Measurements from ENCODE around the gene FGD3.

The FGD3 gene

DNA sequence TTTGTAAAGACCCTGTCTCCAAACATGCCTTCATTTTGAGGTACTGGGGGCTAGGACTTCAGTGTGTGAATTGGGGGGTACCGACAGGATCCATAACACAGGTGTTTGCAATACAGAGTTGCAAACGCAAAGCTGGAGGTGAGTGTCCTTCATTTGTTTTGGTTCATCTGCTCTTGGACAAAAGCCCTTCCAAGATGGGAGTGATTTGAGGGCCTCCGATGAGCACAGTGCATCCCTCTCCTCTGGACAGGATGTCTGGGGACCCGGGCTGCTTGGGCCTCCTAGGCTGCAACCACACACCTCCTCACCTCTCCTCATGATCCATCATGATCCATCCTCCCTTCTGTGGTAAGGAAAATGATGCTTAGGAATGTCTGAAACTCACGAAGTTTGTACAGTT is 23.8 kb downstream of the FGD3 start:
- Histone ChIP-seq H4K8ac (ENCODE audit: low read depth, low read length) (no peak overlapping the region), H3K27ac (ENCODE audit: low read depth, low read length) (no peak overlapping the region), H2BK5ac (ENCODE audit: low read length) (no peak overlapping the region), H3K4ac (ENCODE audit: low read depth, low read length) (no peak overlapping the region), H2BK15ac (replicated peaks; ENCODE audit: low read depth) (no peak overlapping the region), H3K27me3 (ENCODE audit: insufficient read depth, low read length, poor library complexity) (no peaks in the 10 kb centered on the region), H4K5ac (ENCODE audit: low read length) (no peak overlapping the region), H3K79me1 (ENCODE audit: low read length) (no peaks in the 10 kb centered on the region), H3K4me3 (ENCODE audit: low read length) (no peak overlapping the region), H3K56ac (ENCODE audit: low read length) (no peak overlapping the region), H3K23ac (ENCODE audit: low read length) (no peak overlapping the region), H3K4me2 (ENCODE audit: low read length) (no peak overlapping the region), H3K9ac (ENCODE audit: low read length) (no peak overlapping the region), H2BK120ac (ENCODE audit: low read depth, low read length) (no peak overlapping the region), H3K36me3 (ENCODE audit: control insufficient read depth, insufficient read depth, low read length) (no peaks in the 10 kb centered on the region), H3K79me2 (ENCODE audit: control insufficient read depth, insufficient read depth, low read length) (no peaks in the 10 kb centered on the region), H2AK5ac (ENCODE audit: low read length) (no peak overlapping the region), H3K18ac (ENCODE audit: low read length) (no peak overlapping the region), H3K4me1 (ENCODE audit: control insufficient read depth, low read depth, low read length) (no peaks in the 10 kb centered on the region)
- no peak for DNase-seq
- WGBS (ENCODE audit: extremely low coverage, insufficient coverage, low lambda C conversion rate) = no CpG with 5 or more reads among the region's 5 CpGs

DNA sequence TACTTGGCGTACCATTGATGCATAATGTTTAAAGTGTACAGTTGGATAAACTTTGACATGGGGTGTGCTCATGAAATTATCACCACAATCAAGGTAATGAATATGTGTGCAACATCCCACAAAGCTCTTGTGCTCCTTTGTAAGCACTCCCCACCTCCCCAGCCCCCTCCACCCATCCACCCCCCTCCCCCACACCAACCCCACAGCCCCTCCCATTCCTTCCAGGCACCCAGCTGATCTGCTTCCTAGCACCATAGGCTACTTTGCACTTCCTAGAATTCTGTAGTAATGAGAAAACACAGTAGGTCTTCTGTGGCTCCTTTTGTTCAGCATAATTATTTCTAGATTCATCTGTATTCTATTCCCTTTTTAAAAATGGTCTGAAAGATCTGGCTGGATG is 24.5 kb downstream of the FGD3 start:
- no peak overlapping the region for H3K18ac ChIP-seq (ENCODE audit: low read length)
- H3K4me1 ChIP-seq (ENCODE audit: control insufficient read depth, low read depth, low read length) = no peaks in the 10 kb centered on the region
- H2BK15ac ChIP-seq (replicated peaks; ENCODE audit: low read depth) = no peak overlapping the region
- H2AK5ac ChIP-seq (ENCODE audit: low read length) = no peak overlapping the region
- no peak overlapping the region for H4K5ac ChIP-seq (ENCODE audit: low read length)
- WGBS (ENCODE audit: extremely low coverage, insufficient coverage, low lambda C conversion rate) = no CpG with 5 or more reads among the region's 1 CpG
- H3K79me2 ChIP-seq (ENCODE audit: control insufficient read depth, insufficient read depth, low read length) = no peaks in the 10 kb centered on the region
- no peaks in the 10 kb centered on the region for H3K36me3 ChIP-seq (ENCODE audit: control insufficient read depth, insufficient read depth, low read length)
- H2BK5ac ChIP-seq (ENCODE audit: low read length) = no peak overlapping the region
- no peaks in the 10 kb centered on the region for H3K27me3 ChIP-seq (ENCODE audit: insufficient read depth, low read length, poor library complexity)
- no peak overlapping the region for H3K4ac ChIP-seq (ENCODE audit: low read depth, low read length)
- DNase-seq = no peak
- H3K27ac ChIP-seq (ENCODE audit: low read depth, low read length) = no peak overlapping the region
- no peaks in the 10 kb centered on the region for H3K79me1 ChIP-seq (ENCODE audit: low read length)
- no peak overlapping the region for H4K8ac ChIP-seq (ENCODE audit: low read depth, low read length)
- H3K56ac ChIP-seq (ENCODE audit: low read length) = no peak overlapping the region
- no peak overlapping the region for H3K4me2 ChIP-seq (ENCODE audit: low read length)
- H3K4me3 ChIP-seq (ENCODE audit: low read length) = no peak overlapping the region
- no peak overlapping the region for H3K23ac ChIP-seq (ENCODE audit: low read length)
- H3K9ac ChIP-seq (ENCODE audit: low read length) = no peak overlapping the region
- no peak overlapping the region for H2BK120ac ChIP-seq (ENCODE audit: low read depth, low read length)

DNA sequence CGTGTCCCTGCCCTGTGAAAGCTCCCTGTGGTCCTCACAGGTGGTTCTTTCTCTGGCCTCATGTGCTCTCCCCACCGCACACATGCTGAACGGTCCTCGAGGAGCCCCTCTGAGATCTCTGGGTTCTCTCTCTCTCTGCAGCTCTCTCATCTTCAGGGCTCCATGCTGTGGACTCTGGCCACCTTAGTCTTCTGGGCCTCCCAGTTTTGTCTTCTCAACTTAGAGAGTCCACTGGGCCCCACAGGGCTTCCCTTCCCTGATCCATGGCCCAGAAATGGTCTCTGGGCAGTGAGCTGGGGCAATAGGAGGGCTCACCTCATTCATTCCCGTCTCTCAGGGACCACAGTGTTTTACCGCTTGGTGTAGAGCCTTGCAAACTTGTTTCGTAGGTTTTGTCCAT is 26.4 kb downstream of the FGD3 start:
- WGBS (ENCODE audit: extremely low coverage, insufficient coverage, low lambda C conversion rate) = no CpG with 5 or more reads among the region's 7 CpGs
- H4K5ac ChIP-seq (ENCODE audit: low read length) = no peak overlapping the region
- H2BK15ac ChIP-seq (replicated peaks; ENCODE audit: low read depth) = no peak overlapping the region
- H3K79me1 ChIP-seq (ENCODE audit: low read length) = no peaks in the 10 kb centered on the region
- no peaks in the 10 kb centered on the region for H3K4me1 ChIP-seq (ENCODE audit: control insufficient read depth, low read depth, low read length)
- no peak overlapping the region for H3K9ac ChIP-seq (ENCODE audit: low read length)
- H3K18ac ChIP-seq (ENCODE audit: low read length) = no peak overlapping the region
- no peak overlapping the region for H3K4me2 ChIP-seq (ENCODE audit: low read length)
- H3K27me3 ChIP-seq (ENCODE audit: insufficient read depth, low read length, poor library complexity) = no peaks in the 10 kb centered on the region
- no peak overlapping the region for H3K23ac ChIP-seq (ENCODE audit: low read length)
- no peak overlapping the region for H3K27ac ChIP-seq (ENCODE audit: low read depth, low read length)
- no peaks in the 10 kb centered on the region for H3K79me2 ChIP-seq (ENCODE audit: control insufficient read depth, insufficient read depth, low read length)
- no peak overlapping the region for H2BK5ac ChIP-seq (ENCODE audit: low read length)
- no peak for DNase-seq
- H2AK5ac ChIP-seq (ENCODE audit: low read length) = no peak overlapping the region
- H4K8ac ChIP-seq (ENCODE audit: low read depth, low read length) = no peak overlapping the region
- no peak overlapping the region for H3K56ac ChIP-seq (ENCODE audit: low read length)
- no peak overlapping the region for H3K4ac ChIP-seq (ENCODE audit: low read depth, low read length)
- no peaks in the 10 kb centered on the region for H3K36me3 ChIP-seq (ENCODE audit: control insufficient read depth, insufficient read depth, low read length)
- H2BK120ac ChIP-seq (ENCODE audit: low read depth, low read length) = no peak overlapping the region
- no peak overlapping the region for H3K4me3 ChIP-seq (ENCODE audit: low read length)

DNA sequence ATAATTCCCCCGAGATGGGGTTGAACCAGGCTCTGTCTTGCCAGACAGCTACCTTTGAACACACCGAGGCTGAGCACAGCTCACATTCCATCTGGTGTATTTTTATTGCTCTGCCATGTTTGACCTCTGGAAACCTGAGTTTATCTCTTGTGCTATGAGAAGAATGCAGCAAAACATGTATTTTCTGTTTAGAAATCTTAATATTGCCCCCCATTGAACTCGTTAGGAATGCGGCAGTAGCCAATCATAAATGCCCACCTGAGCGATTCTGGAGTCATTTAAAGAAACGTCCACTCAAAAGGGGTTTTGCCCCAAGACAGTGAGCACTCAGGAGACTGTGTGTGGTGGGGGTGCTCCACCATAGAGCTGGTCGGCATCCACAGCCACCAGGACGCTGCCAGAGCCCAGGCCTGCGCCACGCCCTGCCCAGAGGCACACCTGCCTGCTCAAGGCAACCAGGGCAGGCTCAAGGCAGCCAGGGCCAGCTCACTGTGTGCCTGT is 26.9 kb downstream of the FGD3 start:
- Histone ChIP-seq H3K23ac (ENCODE audit: low read length) (no peak overlapping the region), H3K4ac (ENCODE audit: low read depth, low read length) (no peak overlapping the region), H3K79me1 (ENCODE audit: low read length) (no peaks in the 10 kb centered on the region), H3K4me3 (ENCODE audit: low read length) (no peak overlapping the region), H3K27ac (ENCODE audit: low read depth, low read length) (no peak overlapping the region), H3K4me1 (ENCODE audit: control insufficient read depth, low read depth, low read length) (no peaks in the 10 kb centered on the region), H3K9ac (ENCODE audit: low read length) (no peak overlapping the region), H4K8ac (ENCODE audit: low read depth, low read length) (no peak overlapping the region), H3K56ac (ENCODE audit: low read length) (no peak overlapping the region), H3K4me2 (ENCODE audit: low read length) (no peak overlapping the region), H2AK5ac (ENCODE audit: low read length) (no peak overlapping the region), H3K79me2 (ENCODE audit: control insufficient read depth, insufficient read depth, low read length) (no peaks in the 10 kb centered on the region), H2BK5ac (ENCODE audit: low read length) (no peak overlapping the region), H3K27me3 (ENCODE audit: insufficient read depth, low read length, poor library complexity) (no peaks in the 10 kb centered on the region), H4K5ac (ENCODE audit: low read length) (no peak overlapping the region), H2BK15ac (replicated peaks; ENCODE audit: low read depth) (no peak overlapping the region), H3K18ac (ENCODE audit: low read length) (no peak overlapping the region), H3K36me3 (ENCODE audit: control insufficient read depth, insufficient read depth, low read length) (no peaks in the 10 kb centered on the region), H2BK120ac (ENCODE audit: low read depth, low read length) (no peak overlapping the region)
- DNase-seq = no peak
- WGBS (ENCODE audit: extremely low coverage, insufficient coverage, low lambda C conversion rate) = no CpG with 5 or more reads among the region's 10 CpGs

DNA sequence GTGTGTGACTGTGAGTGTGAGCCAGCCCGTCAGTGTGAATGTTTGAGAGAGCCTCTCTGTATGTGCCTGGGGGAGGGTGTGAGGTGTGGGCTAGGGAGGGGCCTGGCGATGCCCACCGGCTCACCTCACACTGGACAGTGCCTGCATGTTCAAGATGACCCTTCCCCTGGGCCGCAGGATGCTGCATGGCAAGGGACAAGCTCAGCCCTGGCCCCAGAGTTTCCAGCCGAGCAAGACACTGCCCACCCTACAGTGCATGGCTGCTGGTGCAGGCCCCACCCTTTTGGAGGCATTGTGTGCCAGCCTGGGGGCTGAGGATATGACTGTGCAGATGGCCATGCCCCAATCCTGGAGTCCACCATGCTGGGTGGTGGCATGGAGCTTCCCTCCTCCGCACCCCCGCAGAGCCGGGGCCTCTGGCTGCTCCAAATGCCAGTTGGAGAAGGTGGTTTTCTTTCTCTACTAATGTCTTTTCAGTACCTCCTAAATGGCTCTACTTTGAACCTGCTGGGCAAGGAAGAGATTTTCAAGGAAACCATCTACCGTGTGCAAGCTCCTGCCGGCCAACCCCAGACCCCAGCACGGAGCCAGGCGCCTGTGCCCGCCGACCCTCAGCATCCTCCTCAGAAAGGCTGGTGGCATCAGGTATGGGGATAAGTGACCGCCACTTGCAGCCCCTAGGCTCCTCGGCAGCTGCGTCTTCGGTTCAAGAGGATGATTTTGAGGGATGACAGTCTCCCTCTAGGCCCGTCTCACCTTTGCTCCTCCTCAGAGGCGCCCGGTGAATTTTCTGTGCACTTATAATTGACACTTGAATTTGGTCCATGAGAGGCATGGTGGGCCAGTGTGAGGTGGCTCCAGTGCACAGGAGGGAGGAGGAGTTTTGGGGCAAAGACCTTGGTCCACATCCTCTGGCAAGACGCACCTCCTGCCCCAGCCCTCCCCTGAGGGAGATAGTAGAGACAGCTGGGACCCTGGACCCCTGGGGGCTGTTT is 27.7 kb downstream of the FGD3 start:
- no peaks in the 10 kb centered on the region for H3K79me2 ChIP-seq (ENCODE audit: control insufficient read depth, insufficient read depth, low read length)
- no peak for DNase-seq
- H3K23ac ChIP-seq (ENCODE audit: low read length) = peak overlapping the region; percentile 66
- H2BK5ac ChIP-seq (ENCODE audit: low read length) = no peak overlapping the region
- H3K9ac ChIP-seq (ENCODE audit: low read length) = no peak overlapping the region
- H4K8ac ChIP-seq (ENCODE audit: low read depth, low read length) = no peak overlapping the region
- H3K4me1 ChIP-seq (ENCODE audit: control insufficient read depth, low read depth, low read length) = no peaks in the 10 kb centered on the region
- no peak overlapping the region for H4K5ac ChIP-seq (ENCODE audit: low read length)
- H3K4me2 ChIP-seq (ENCODE audit: low read length) = no peak overlapping the region
- H3K4ac ChIP-seq (ENCODE audit: low read depth, low read length) = no peak overlapping the region
- H3K18ac ChIP-seq (ENCODE audit: low read length) = no peak overlapping the region
- no peaks in the 10 kb centered on the region for H3K79me1 ChIP-seq (ENCODE audit: low read length)
- H2BK120ac ChIP-seq (ENCODE audit: low read depth, low read length) = no peak overlapping the region
- no peak overlapping the region for H2AK5ac ChIP-seq (ENCODE audit: low read length)
- no peak overlapping the region for H3K27ac ChIP-seq (ENCODE audit: low read depth, low read length)
- H3K36me3 ChIP-seq (ENCODE audit: control insufficient read depth, insufficient read depth, low read length) = no peaks in the 10 kb centered on the region
- no peak overlapping the region for H2BK15ac ChIP-seq (replicated peaks; ENCODE audit: low read depth)
- no CpG with 5 or more reads among the region's 22 CpGs for WGBS (ENCODE audit: extremely low coverage, insufficient coverage, low lambda C conversion rate)
- H3K4me3 ChIP-seq (ENCODE audit: low read length) = no peak overlapping the region
- no peaks in the 10 kb centered on the region for H3K27me3 ChIP-seq (ENCODE audit: insufficient read depth, low read length, poor library complexity)
- H3K56ac ChIP-seq (ENCODE audit: low read length) = peak overlapping the region; percentile 25

All from mesendoderm (in vitro differentiated cells).